Urinary bladder (tissue), 4 donors: Measurements from ENCODE around the gene ARHGEF25. TPM values are rescaled to one million over a fixed set of nuclear protein-coding genes. Genes with fewer than 3 reads are reported as not detected.
"Not testable (repeated sequence)": the region's sequence is repeated elsewhere in the genome, so short reads cannot be mapped to it uniquely, and the experiment has no call there.

Experiments used
- DNase-seq: peaks from one replicate; pipeline ENCODE4 v3.0.0-alpha.2; 2015; ENCODE audit errors: extremely low spot score
- H3K27ac ChIP-seq: one replicate; pipeline ENCODE4 v1.5.1; 2013; ENCODE audit warnings: low read depth, mild to moderate bottlenecking, moderate library complexity
- H3K36me3 ChIP-seq: one replicate; pipeline ENCODE4 v1.6.1; 2013; ENCODE audit warnings: mild to moderate bottlenecking, moderate library complexity; ENCODE audit not compliant: insufficient read depth
- H3K4me1 ChIP-seq: one replicate; pipeline ENCODE4 v1.6.1; 2013; ENCODE audit warnings: mild to moderate bottlenecking, moderate library complexity; ENCODE audit not compliant: insufficient read depth
- H3K4me3 ChIP-seq: one replicate; pipeline ENCODE4 v1.5.1; 2013; ENCODE audit warnings: low read depth, low read length
- WGBS: extraction: QIAGEN DNeasy Blood & Tissue Kit; methylation state at CpG from one replicate; pipeline ENCODE4 v1.1.7; 2013; 5-methylcytosine and 5-hydroxymethylcytosine counted together
- polyA plus RNA-seq: library from polyadenylated mRNA; stranded (reverse); fragments of 200-250 nt; gene quantifications from one replicate; pipeline ENCODE4 v1.2.3, GENCODE V29; 2013
- total RNA-seq: library from RNA; depleted of rRNA; stranded (reverse); fragments of >200 nt; gene quantifications from one replicate; pipeline ENCODE4 v1.2.3, GENCODE V29; 2014
- donor health status: healthy with polysubstance abuse.
- donor health status: healthy.

The ARHGEF25 gene
- total and polyA plus RNA-seq, 2 donors, result 64.1 to 158 TPM

GRCh38 chr12:57626111-57626920 is 15.1 kb downstream of the ARHGEF25 start:
- Histone ChIP-seq H3K4me1 (no peaks in the 10 kb centered on the region), H3K4me3 (no peak overlapping the region), H3K36me3 (no peaks in the 10 kb centered on the region), H3K27ac (no peak overlapping the region)
- no peak for DNase-seq
- 36% methylated on average over 13 of the region's 13 CpGs for WGBS

GRCh38 chr12:57626921-57627445 is 15.7 kb downstream of the ARHGEF25 start:
- WGBS, result 57% methylated on average over 9 of the region's 9 CpGs
- Histone ChIP-seq H3K4me1 (no peaks in the 10 kb centered on the region), H3K27ac (no peak overlapping the region), H3K4me3 (no peak overlapping the region), H3K36me3 (no peaks in the 10 kb centered on the region)
- DNase-seq, result no peak

- no peak overlapping the region for H3K4me3 ChIP-seq
- no peaks in the 10 kb centered on the region for H3K36me3 ChIP-seq
- WGBS, result 27% methylated on average over 67 of the region's 67 CpGs
- no peak overlapping the region for H3K27ac ChIP-seq
- peaks cover 2% of the 10 kb centered on the region for H3K4me1 ChIP-seq
- no peak for DNase-seq
Observed at GRCh38 chr12:57627501-57628279, 16.5 kb downstream of the ARHGEF25 start.

- no peaks in the 10 kb centered on the region for H3K36me3 ChIP-seq
- peaks cover 2% of the 10 kb centered on the region for H3K4me1 ChIP-seq
- DNase-seq, result no peak
- no peak overlapping the region for H3K27ac ChIP-seq
- 70% methylated on average over 29 of the region's 29 CpGs for WGBS
- no peak overlapping the region for H3K4me3 ChIP-seq
Observed at GRCh38 chr12:57628280-57629191, 17.3 kb downstream of the ARHGEF25 start.

- WGBS, result 91% methylated on average over 5 of the region's 5 CpGs
- Histone ChIP-seq H3K27ac (no peak overlapping the region), H3K4me1 (peaks cover 2% of the 10 kb centered on the region), H3K36me3 (no peaks in the 10 kb centered on the region), H3K4me3 (no peak overlapping the region)
- no peak for DNase-seq
Observed at GRCh38 chr12:57629897-57630471, 18.7 kb downstream of the ARHGEF25 start.

GRCh38 chr12:57630891-57631433 is 19.7 kb downstream of the ARHGEF25 start:
- Histone ChIP-seq H3K27ac (no peak overlapping the region), H3K4me1 (peaks cover 2% of the 10 kb centered on the region), H3K36me3 (no peaks in the 10 kb centered on the region), H3K4me3 (no peak overlapping the region)
- WGBS, result 53% methylated on average over 6 of the region's 6 CpGs
- no peak for DNase-seq

- no peak for DNase-seq
- peak overlapping the region; percentile 39 for H3K4me3 ChIP-seq
- peaks cover 2% of the 10 kb centered on the region for H3K4me1 ChIP-seq
- no peak overlapping the region for H3K27ac ChIP-seq
- WGBS, result 11% methylated on average over 26 of the region's 26 CpGs
- no peaks in the 10 kb centered on the region for H3K36me3 ChIP-seq
Observed at GRCh38 chr12:57631566-57632072, 20.4 kb downstream of the ARHGEF25 start.

GRCh38 chr12:57632073-57632957 is 21.1 kb downstream of the ARHGEF25 start:
- H3K4me3 ChIP-seq, result peak overlapping the region; percentile 39
- DNase-seq, result no peak
- H3K4me1 ChIP-seq, result peaks cover 2% of the 10 kb centered on the region
- no peak overlapping the region for H3K27ac ChIP-seq
- H3K36me3 ChIP-seq, result no peaks in the 10 kb centered on the region
- WGBS, result 1% methylated on average over 67 of the region's 67 CpGs

- Histone ChIP-seq H3K27ac (no peak within 1 kb of the TSS), H3K4me1 (peaks cover 2% of the 10 kb centered on the region), H3K36me3 (no peaks in the 10 kb centered on the region), H3K4me3 (peak within 1 kb of the TSS; percentile 39)
- WGBS, result 2% methylated on average over 58 of the region's 58 CpGs
- no peak for DNase-seq
Observed at GRCh38 chr12:57632958-57633840, 22.0 kb downstream of the ARHGEF25 start, which contains the start of gene B4GALNT1. TSS of gene B4GALNT1 (minus strand) at chr12:57633201. CDS start at chr12:57632132, 1,069 bp downstream.

- 90% methylated on average over 9 of the region's 9 CpGs for WGBS
- H3K4me3 ChIP-seq, DNase-seq, H3K4me1 ChIP-seq, H3K27ac ChIP-seq, H3K36me3 ChIP-seq: not testable (repeated sequence)
Observed at GRCh38 chr12:57636731-57637130, 25.5 kb downstream of the ARHGEF25 start.

- Histone ChIP-seq H3K4me1 (peaks cover under 1% of the 10 kb centered on the region), H3K36me3 (no peaks in the 10 kb centered on the region), H3K4me3 (no peak overlapping the region), H3K27ac (no peak overlapping the region)
- no peak for DNase-seq
- WGBS, result 68% methylated on average over 3 of the region's 3 CpGs
Observed at GRCh38 chr12:57637364-57637763, 26.1 kb downstream of the ARHGEF25 start.
